Stimulated activated CD4-positive, alpha-beta T cell treated with anti-CD3 and anti-CD28 coated beads, TNF-alpha, amount 100 ng/mL, for 4 hours (primary cell): ENCODE measurements around the gene PITX1.
"Not testable (repeated sequence)": the region's sequence is repeated elsewhere in the genome, so short reads cannot be mapped to it uniquely, and the experiment has no call there.

ENCODE experiments used
- DNase-seq, 3 experiments: peaks; one replicate each; pipeline ENCODE4 v3.0.0-alpha.2; 2020; ENCODE audit warnings: low read depth in 3 of 3

The PITX1 gene

DNA sequence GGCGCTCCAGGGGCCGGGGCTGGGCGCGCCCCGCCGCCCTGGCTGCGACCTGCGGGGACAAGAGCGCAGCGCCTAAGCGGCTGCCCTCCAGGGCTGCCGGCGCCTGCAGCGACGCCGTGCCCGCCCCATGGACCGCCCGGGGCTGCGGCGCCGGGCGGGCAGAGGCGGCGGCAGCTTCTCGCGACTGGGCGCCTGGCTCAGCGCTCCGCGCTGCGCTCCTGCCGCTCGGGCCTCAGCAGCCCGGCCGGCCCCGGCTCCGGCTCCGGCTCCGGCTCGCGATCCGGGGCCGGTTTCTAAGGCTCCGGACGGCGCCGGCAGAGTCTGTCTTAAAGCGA is at the start of gene PITX1:
PITX1 (minus strand) TSS at position 328 of the 335 bp plus-strand sequence. CDS start 347 bp downstream, outside the sequence.
- DNase-seq: no peak

DNA sequence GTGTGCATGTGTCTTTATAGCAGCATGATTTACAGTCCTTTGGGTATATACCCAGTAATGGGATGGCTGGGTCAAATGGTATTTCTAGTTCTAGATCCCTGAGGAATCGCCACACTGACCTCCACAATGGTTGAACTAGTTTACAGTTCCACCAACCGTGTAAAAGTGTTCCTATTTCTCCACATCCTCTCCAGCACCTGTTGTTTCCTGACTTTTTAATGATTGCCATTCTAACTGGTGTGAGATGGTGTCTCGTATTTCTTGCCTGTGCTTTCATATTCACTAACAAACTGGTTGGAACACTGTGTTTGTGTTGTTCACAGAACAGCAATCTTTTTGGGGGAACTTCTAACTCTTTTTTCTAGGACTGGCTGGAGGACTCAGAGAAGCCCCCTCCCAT is 49.3 kb upstream of the PITX1 start:
- not testable (repeated sequence) for DNase-seq

DNA sequence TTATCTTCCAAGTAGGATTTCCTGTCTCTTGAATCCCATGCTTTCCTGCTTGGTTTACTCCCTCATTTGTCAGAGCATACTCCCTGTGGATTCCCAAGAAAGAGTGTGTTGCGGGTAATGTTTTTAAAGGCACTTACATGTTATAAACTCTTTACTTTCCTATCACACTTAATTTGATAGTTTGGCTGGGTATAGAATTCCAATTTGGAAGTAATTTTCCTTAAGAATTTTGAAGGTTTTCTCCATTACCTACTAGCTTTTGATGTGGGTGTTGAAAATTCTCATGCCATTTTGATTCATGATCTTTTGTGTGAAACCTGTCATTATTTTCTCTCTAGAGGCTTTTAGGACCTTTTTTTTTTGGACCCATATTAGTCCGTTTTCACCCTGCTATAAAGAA is 47.2 kb upstream of the PITX1 start:
- no peak for DNase-seq

DNA sequence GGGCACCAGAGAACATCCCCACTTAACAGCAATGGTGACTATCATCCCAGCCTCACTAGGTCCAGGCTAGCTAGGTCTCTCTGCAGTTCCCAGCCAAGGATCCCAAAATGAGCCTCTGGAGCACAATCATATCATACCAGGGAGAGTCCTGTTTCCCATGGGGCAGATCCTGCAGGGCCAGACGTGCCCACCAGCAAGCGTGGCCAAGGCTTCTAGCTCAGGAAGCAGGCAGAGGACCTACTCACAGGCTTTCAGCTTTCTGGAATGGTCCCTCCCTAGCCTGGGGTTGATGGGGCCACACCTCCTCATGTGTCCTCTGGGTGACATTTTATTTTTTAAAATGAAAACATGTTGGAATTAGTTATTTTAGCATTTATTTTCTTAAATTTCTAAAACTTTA is 45.7 kb upstream of the PITX1 start:
- DNase-seq: no peak

DNA sequence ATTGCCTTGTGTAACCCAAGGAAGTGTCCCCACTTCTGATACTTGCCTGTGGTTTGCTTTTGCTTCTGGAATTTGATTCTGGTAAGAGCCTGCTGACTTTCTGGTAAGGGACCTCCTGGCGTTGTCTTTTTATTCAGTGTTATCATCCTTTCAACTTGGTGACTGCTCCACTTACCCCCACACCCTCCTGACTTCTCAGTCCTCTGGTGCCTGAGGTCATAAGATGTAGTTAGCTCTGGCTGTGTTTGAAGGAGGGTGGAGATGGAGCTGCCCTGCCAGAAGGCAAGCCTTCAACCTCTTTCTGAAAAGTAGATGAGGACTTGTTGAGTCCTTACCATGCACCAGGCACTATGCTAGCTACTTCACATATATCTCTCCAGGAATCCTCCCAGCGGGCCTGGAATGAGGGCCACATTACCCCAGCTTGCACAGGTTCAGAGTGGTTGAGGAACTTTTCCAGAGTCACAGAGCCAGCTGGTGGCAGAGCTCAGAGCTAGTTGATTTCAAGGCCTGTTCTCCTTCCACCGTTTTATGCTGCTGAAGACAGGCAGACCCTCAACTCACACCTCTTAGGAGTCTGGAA is 45.2 kb upstream of the PITX1 start:
- no peak for DNase-seq

DNA sequence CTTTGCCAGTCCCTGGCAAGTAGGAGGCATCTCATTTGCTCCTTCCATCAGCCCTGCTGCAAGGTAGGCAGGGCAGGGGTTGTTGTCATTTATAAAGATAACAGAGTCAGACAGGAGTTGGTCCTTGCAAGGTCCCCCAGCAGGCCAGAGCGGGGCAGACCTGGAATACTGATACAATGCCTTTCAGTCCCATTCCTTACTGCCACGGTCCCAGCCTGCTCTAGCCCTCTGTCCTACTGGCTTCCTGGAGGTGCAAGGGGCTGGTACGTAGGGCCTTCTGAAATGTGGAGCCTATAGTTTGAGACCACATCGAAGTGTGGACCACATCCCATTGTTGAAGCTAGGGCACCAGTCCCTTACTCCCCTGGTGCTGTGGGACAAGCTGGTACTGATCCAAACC is 42.8 kb upstream of the PITX1 start:
- DNase-seq: no peak

DNA sequence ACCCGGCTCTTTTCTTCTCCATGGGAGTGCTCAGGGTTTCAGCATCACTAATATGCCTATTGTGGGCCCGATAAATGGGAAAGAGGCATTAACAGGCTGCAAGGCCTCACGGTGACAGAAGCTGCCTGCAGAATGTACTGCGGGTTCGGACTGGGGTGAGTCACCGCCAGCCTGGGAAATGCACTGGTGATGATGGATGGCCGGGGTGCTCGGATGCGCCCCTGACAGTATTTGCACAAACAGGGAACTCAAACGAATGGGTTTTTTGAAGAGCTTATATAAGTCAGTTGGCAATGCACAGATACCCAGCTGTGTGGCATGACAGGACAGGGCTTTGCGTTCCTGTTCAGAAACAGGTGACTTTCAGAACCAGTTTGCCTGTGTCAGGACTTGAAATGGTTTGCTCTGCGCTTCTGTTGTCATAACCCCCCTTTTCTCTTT is 42.0 kb upstream of the PITX1 start:
- no peak for DNase-seq

DNA sequence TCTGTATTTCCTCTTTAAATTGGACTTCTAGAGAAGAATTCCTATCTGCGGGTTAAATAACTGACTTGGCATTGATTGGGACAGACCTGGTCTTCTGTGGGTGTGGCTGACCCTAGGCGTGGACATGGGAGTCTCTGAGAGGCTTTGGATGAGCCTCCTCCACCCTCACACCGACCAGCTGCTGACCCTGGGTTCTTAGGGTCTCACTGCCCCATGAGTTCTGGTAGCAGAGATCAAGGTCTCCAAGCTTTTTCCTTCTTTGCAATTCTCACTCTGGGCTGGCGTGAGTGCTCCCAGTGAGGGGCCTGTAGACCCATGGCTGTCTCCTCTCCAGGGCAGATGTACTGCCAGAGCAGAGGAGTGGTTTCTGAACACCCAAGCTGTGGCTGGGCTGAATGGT is 41.6 kb upstream of the PITX1 start:
- no peak for DNase-seq

DNA sequence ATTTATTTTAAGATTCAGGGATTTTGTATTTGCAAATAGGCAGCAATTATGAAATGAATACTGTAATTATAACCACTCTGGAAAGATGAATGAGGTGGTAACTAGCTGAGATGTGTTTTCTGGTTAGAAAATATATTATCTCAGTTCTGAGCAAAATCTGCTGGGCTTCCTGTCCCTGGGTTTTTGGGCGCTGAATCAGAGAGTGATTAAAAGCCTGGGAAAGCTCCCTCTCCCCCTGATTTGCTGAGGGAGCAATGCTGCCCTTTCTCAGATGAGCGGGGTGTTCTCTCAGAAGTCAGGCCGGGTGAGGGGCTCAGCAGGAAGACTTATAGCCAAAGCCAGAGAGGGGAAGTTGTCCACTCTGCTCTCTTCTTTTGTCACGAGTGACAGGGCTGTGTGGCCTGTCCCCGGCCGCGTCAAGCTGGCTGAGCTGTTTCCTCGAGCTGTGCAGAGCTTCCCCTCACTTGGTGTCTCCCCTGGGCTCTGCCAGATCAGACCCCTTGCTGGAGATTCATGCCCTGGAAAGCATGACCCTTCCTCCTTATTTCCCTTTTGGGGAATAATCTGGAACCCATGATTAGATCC is 39.8 kb upstream of the PITX1 start:
- DNase-seq: no peak

DNA sequence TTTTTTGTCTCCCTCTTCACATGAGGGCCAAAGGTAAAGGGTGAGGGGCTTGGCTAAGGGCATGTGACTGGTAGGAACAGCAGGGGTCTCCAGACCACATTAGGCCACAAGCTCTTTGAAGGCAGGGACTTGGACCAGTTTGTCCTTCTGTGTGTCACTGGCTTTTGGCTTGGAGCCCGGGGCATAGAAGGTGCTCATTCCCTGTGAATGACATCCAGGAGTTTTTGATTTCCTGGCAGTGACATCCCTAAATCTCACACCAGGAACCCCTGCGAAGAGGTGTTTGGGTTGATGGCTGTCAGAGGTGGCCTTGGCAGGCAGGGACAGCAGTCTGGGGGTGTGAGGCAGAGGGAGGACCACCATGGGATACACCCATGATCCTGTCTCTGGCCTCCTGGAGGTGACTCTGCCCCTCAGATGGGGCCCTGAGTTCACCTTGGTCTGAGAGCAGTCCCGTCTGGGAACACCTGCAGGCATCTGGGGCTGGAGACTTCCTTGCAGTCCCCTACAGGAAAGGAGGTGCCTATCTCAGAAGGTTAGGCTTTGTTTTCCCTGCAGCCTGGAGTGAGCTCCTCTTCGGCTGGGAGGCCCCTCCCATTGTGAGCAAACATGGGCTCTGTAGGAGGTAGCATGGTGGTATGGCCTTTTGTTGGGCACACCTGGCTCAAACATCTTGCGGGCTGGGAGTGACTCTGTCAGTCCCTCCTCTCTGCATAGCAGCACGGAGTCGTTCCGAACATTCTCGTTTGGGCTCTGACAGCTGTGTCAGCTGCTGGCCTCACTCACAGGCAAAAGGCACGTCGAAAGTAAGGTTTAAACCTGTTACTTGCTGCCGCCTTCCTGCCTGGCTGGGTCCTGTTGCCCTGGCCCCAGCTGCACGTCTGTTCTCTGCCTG is 38.6 kb upstream of the PITX1 start:
- no peak for DNase-seq

DNA sequence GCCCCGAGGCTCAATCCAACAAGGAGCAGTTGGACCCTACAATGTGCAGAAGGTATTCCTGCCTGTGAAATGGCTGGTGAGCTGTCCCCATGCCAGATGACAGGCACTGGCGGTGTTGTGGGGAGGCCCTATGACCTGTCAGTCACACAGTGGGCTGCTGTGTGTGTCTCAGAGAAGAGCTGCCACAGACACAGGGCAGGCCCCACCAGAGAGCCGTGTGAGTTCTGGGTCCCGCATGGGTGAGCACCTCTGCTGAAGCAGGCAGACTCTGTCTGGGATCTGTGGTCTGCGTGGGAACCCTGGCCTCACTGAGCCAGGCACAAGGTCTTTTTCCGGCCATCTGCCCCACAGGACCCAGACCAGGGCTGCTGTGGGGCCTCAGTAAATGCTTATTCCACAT is 37.3 kb upstream of the PITX1 start:
- no peak for DNase-seq

DNA sequence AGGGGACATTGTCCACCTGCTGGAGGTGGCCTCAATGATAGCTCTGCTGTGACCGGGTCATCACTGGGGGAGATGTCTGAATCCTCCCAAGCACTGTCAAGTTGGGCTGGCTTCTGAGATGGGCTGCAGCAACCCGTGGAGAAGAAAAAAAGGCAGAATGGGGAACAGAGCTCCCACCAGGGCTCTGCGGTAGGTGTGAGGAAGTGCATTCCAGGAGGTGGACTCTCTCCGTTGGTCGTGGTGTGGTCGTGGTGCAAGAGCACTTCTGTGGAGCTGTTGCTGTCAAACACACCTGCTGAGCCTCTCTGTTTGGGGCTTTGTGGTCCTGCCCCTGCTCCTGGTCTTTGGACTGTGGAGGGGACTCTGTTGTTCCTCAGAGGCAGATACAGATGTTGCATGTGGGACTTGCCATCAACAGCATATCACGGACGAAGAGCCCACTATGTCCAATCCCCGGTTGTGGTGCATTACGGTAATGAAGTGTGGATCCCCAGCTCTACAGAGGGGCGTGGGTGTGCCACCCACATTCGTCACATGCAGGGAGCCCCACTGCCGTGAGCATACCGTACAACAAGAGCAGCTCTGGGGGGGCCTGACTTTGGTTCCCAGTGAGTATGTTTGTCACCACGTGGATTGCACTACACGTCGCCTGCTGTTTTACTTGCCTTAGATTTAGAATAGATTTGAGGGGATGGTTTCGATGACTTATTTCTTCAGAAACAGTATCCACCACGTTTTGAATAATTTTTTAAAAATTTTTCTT is 36.0 kb upstream of the PITX1 start:
- DNase-seq: no peak

DNA sequence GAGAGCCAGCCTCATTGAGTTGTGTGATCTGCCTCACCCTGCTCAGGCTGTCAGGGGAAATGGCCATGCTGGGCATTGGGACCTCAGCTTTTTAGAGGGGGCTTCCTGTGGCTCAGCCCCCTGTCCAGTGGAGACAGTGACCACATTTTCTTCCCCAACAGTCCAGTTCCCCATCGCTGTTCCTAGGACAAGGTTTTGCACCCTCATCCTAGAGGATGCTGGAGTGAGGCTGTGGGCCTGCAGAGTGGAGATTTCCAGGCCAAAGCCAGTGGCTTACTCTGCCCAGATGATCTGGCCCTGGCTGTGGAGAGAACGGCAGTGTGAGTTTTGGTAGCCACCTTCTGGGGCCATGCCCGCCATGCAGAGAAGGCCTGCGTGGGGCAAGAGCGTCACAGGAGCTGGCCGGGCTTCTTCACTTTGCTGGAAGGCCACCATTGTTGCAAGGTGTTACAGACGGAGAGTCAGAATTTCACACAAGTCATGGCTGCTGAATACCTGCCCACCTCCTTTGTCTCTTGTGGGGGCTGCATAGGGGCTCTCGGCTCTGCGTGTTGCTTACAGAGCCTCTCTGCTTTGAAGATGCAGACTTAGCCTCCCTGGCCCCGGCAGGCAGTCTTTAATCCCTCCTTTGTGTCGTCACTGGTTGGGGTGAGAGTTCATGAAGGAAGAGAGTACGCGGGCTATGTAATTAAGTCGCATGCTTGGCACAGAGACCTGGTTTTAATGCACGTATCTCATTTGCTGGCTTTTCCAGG is 35.2 kb upstream of the PITX1 start:
- DNase-seq: no peak

DNA sequence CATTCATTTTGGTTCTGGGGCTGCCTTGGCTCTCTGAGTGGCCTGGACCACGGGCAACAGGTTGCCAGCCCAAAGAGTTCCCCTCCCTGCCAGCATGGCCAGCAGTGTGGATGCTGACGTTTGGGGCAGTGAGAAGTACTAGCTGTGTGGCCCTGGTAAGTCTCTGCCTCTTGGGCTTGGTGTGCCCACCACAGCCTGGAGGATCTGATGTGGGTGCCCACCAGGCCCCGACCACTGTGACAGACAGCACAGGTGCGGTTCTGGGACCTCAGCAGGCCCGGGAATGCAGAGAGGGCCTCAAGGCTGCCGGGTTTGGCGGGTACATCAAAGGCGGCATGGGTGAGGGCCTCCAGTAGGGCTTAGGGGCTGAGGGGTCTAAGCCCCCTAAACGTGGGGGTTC is 33.6 kb upstream of the PITX1 start:
- no peak for DNase-seq

DNA sequence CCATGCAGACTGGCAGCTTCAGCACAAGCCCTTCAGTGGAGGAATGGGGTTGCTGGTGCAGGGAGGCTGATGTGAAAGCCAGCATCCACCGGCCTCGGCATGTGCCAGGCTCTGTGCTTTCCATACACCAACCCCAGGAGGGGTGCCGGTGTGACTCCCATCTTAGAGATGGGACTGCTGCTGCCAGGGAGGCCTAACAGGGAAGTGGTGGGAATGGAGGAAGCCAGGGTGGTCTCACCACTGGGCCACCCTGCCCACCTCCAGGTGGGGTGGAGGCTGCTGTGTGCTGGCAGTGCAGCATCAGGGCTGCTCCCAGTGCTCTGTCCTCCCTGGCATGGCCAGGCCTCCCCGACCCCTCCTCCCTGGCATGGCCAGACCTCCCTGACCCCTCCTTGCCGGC is 32.8 kb upstream of the PITX1 start:
- DNase-seq: no peak

DNA sequence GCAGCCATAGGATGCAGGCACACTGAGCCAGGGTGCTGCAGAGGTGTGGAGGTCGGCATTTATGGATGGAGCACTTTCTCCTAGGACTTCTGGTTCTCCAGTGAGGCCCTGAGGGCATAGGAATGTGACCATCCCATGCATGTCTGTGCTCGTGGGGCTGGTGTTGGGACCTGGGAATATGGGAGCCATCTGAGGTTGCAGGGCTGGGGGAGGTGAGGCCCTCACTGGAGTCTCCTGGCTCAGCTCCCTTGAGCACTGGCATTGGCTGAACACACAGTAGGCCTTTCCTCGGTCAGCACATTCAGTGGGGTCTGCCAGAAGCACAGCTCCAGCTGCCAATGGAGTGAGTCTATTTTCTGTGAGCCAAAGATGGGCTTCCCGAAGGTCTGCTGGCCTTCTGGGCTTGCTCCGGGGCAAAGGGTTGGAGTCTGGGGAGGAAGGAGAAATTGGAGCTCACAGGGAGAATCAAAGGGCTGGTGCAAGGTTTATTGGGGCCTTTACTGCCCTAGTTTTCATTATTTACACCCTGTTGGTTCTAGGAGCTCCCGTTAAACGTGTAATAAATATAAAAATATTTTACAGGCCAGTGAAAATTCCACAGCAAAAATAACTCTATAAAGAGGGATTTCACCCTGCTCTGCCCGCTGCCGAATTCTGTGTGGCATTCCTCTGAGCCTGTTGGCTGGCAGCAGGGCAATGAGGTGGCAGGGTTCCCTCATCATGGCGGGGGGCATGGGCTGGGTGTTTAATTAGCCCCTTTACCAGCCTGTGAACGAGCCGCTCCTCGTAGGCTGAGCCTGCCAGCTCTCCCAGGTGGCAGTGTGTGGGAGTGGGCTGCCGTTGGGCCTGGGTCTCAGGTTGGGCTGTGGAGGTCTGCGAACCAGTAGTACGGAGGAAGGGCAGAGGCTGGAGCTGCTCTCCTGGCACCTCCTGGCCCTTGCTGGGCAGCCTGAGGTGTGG is 31.6 kb upstream of the PITX1 start:
- DNase-seq: no peak

DNA sequence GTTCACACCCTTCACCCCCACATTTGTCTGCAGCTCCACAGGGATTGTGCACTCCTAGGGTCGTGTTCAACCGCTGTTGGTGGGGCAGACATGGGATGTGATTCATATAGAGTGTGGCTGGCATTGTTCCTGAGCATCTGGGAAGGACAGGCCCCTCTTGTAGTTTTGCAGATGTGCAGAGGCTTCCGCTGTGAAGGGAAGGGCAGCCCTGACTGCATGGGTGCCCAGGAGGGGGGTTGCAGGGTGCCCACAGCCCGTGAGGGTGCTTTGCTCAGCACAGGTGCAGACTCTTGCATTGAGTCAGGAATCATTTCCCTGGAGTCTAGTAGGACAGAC is 30.2 kb upstream of the PITX1 start:
- DNase-seq: no peak

DNA sequence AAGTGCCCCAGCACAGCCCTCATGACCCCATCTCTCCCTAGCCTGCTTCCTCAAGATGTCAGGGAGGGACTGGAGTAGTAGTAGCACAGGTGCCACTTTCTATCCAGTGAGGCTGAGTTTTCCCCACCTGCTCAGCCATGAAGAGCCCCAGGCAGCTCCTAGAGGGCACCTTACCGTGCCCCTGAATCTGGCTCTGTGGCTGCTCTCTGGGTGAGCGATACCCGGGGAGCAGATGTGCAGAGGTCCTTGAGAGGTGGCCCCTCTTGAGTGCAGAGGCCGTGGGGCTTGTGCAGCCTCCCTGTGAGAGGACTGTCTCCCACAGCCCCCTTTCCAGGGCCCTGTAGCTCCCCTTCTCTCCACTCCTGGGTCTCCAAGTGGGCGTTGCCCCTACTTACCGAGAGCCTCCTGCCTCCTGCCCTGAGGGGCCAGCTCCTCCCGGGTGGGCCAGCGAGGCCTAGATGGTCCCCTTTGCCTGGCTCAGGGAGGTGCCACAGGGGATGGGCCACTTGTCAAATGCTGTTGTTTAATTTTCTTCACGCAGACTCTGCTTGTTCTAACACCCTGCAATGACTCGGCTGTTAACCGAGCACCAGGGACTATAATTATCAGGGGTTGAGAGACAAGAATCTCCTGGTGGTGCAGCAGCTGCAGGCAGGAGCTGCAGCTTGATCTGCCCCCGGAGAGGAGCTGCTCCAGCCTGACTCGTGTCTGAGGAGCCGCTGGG is 29.6 kb upstream of the PITX1 start:
- no peak for DNase-seq

DNA sequence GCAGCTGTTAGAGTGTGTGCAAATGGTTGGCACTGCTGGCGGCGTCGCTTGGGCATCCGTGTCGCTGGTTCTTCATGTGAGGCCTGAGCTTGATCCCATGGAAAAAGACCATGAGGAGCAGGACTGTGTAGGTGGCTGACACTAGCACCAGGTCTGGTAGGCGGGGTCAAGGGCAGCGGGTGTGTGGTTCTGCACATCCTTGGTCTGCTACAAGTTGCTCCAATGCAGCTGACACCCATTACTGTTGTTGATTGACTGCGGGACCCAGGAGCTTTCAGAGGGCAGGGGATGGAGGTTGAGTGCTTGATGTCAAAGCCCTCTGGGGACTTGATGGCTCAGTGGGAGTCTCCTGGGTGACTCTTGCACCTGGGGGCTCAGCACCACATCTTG is 29.0 kb upstream of the PITX1 start:
- no peak for DNase-seq
